ENCODE measurements around the gene PAN3.

PAN3 gene

GRCh38 chr13:28229522-28230411 lies 91.4 kb downstream of the PAN3 start:
- DNase-seq, result no peak

GRCh38 chr13:28231642-28232041 lies 93.3 kb downstream of the PAN3 start:
- DNase-seq, result no peak

- no peak for DNase-seq
These were observed 99.6 kb downstream of the PAN3 start for GRCh38 chr13:28237944-28238343.

- no peak for DNase-seq
These were observed 101.0 kb downstream of the PAN3 start for GRCh38 chr13:28239374-28239773.

GRCh38 chr13:28245465-28245864 lies 107.1 kb downstream of the PAN3 start:
- DNase-seq, result no peak

GRCh38 chr13:28246891-28247290 lies 108.5 kb downstream of the PAN3 start:
- no peak for DNase-seq

- DNase-seq, result no peak
These were observed 109.7 kb downstream of the PAN3 start for GRCh38 chr13:28248080-28248479.

GRCh38 chr13:28250542-28250941 lies 112.2 kb downstream of the PAN3 start:
- DNase-seq, result no peak

- no peak for DNase-seq
These were observed 113.1 kb downstream of the PAN3 start for GRCh38 chr13:28251466-28251865.

GRCh38 chr13:28252547-28252946 lies 114.2 kb downstream of the PAN3 start:
- DNase-seq, result no peak

- no peak for DNase-seq
These were observed 119.0 kb downstream of the PAN3 start for GRCh38 chr13:28257305-28257704.

GRCh38 chr13:28258417-28258816 lies 120.1 kb downstream of the PAN3 start:
- no peak for DNase-seq

- DNase-seq, result no peak
These were observed 129.2 kb downstream of the PAN3 start for GRCh38 chr13:28267497-28267896.

- DNase-seq, result no peak
These were observed 130.5 kb downstream of the PAN3 start for GRCh38 chr13:28268800-28269223.

GRCh38 chr13:28271056-28271840 lies 132.9 kb downstream of the PAN3 start:
- no peak for DNase-seq

GRCh38 chr13:28273919-28274318 lies 135.6 kb downstream of the PAN3 start:
- no peak for DNase-seq

GRCh38 chr13:28282451-28282850 lies 144.1 kb downstream of the PAN3 start:
- DNase-seq, result no peak

- no peak for DNase-seq
These were observed 145.3 kb downstream of the PAN3 start for GRCh38 chr13:28283600-28283999.

- DNase-seq, result no peak
These were observed 147.9 kb downstream of the PAN3 start for GRCh38 chr13:28286263-28286662.

GRCh38 chr13:28297341-28297740 lies 159.0 kb downstream of the PAN3 start:
- DNase-seq, result no peak

- no peak for DNase-seq
These were observed 161.6 kb downstream of the PAN3 start for GRCh38 chr13:28299916-28300315.

GRCh38 chr13:28301839-28302238 lies 163.5 kb downstream of the PAN3 start:
- DNase-seq, result no peak

- DNase-seq, result no peak
These were observed 168.0 kb downstream of the PAN3 start for GRCh38 chr13:28306325-28306724.

GRCh38 chr13:28313579-28313978 lies 175.2 kb downstream of the PAN3 start:
- no peak for DNase-seq

All from islet precursor cell (in vitro differentiated cells).